ENCODE measurements around the gene VSIR. TPM values are rescaled to one million over a fixed set of nuclear protein-coding genes. Genes with fewer than 3 reads are reported as not detected.

VSIR gene
- total RNA-seq, 1 experiment from 2014 or later, result 18.5 TPM

DNA sequence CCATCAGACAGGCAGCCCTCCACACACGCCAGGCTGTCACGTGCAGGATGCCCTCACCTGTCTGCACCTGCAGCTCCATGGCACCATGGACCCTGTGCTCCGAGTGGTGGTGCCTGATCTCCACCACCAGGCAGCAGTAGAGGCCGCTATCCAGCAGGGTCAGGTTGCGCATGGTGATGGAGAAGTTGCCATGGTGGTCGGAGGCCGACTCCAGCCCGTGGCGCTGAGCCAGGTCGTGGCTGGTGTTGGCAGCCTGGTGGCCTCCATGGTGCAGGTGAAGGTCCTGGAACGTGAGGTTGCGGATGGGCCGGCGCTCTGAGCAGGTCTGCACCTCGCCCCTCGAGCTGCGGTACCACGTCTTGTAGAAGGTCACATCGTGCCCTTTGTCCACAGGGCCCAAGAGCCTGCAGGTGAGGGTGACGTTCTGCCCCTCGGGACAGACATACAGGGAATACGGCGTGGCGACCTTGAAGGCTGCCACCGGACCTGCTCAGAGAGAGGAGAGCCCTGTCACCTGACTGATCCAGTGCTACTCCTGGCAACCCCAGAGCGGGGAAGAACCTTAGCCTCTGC, 11.7 kb downstream of the VSIR start:
- no TSS peak for BruUV-seq (replicated peaks)
- no peak for DNase-seq (ENCODE audit: low read depth, low spot score)
- H3K9me2 ChIP-seq (ENCODE audit: insufficient read depth), result no peaks in the 10 kb centered on the region
- H3K9me3 ChIP-seq (ENCODE audit: control insufficient read depth in 1 of 2, insufficient read depth in 1 of 2, low read depth in 1 of 2, low read length in 2 of 2), result no peaks in the 10 kb centered on the region
- H3K4me1 ChIP-seq (ENCODE audit: control insufficient read depth in 1 of 2, insufficient read depth in 2 of 2, low read length in 2 of 2), result peaks cover 32 to 76% of the 10 kb centered on the region in 2 experiments
- H3K27me3 ChIP-seq (ENCODE audit: insufficient read depth, low read length), result no peaks in the 10 kb centered on the region
- ATAC-seq, result peak; percentile 48
- 0 out of 2 replicates have a peak, but pooled peaks cover 3% of the 10 kb centered on the region for H3K79me2 ChIP-seq (ENCODE audit: insufficient read depth, low read length)
- POLR2A ChIA-PET, result no interaction called here
- intact Hi-C loops (cut with micrococcal nuclease), result no loop called here
- no peak overlapping the region for H3K9ac ChIP-seq (ENCODE audit: low read length)
- CTCF ChIA-PET, result interaction anchor here (0.8 kb wide), 1 partner anchor 65 kb away, joined by 3 read pairs; no protein-coding TSS in a partner anchor
- H3K27ac ChIP-seq (ENCODE audit: low read depth, low read length), result no peak overlapping the region
- H3K36me3 ChIP-seq (ENCODE audit: control insufficient read depth in 1 of 2, insufficient read depth in 2 of 2, low read length in 2 of 2), result no peaks in the 10 kb centered on the region
- peak; percentile 38 for TF ChIP-seq RAD21 (IDR thresholded peaks at IDR 0.05; ENCODE audit: low read depth)
- TF ChIP-seq, protein P1, sequence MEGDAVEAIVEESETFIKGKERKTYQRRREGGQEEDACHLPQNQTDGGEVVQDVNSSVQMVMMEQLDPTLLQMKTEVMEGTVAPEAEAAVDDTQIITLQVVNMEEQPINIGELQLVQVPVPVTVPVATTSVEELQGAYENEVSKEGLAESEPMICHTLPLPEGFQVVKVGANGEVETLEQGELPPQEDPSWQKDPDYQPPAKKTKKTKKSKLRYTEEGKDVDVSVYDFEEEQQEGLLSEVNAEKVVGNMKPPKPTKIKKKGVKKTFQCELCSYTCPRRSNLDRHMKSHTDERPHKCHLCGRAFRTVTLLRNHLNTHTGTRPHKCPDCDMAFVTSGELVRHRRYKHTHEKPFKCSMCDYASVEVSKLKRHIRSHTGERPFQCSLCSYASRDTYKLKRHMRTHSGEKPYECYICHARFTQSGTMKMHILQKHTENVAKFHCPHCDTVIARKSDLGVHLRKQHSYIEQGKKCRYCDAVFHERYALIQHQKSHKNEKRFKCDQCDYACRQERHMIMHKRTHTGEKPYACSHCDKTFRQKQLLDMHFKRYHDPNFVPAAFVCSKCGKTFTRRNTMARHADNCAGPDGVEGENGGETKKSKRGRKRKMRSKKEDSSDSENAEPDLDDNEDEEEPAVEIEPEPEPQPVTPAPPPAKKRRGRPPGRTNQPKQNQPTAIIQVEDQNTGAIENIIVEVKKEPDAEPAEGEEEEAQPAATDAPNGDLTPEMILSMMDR (IDR thresholded peaks at IDR 0.05 in 2 of 3, conservative IDR thresholded peaks at IDR 0.05 in 1 of 3; ENCODE audit: borderline replicate concordance in 1 of 3, insufficient read depth in 1 of 3, low read depth in 2 of 3, low read length in 2 of 3), result peak in 2 of 3 experiments; percentile 48 to 50; a peak in 3 of 6 replicates
- TF ChIP-seq, protein P2, sequence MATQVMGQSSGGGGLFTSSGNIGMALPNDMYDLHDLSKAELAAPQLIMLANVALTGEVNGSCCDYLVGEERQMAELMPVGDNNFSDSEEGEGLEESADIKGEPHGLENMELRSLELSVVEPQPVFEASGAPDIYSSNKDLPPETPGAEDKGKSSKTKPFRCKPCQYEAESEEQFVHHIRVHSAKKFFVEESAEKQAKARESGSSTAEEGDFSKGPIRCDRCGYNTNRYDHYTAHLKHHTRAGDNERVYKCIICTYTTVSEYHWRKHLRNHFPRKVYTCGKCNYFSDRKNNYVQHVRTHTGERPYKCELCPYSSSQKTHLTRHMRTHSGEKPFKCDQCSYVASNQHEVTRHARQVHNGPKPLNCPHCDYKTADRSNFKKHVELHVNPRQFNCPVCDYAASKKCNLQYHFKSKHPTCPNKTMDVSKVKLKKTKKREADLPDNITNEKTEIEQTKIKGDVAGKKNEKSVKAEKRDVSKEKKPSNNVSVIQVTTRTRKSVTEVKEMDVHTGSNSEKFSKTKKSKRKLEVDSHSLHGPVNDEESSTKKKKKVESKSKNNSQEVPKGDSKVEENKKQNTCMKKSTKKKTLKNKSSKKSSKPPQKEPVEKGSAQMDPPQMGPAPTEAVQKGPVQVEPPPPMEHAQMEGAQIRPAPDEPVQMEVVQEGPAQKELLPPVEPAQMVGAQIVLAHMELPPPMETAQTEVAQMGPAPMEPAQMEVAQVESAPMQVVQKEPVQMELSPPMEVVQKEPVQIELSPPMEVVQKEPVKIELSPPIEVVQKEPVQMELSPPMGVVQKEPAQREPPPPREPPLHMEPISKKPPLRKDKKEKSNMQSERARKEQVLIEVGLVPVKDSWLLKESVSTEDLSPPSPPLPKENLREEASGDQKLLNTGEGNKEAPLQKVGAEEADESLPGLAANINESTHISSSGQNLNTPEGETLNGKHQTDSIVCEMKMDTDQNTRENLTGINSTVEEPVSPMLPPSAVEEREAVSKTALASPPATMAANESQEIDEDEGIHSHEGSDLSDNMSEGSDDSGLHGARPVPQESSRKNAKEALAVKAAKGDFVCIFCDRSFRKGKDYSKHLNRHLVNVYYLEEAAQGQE (IDR thresholded peaks at IDR 0.05; ENCODE audit: low read depth), result no peak
- no peaks in the 10 kb centered on the region for H4K20me1 ChIP-seq (ENCODE audit: insufficient read depth)
- H2AFZ ChIP-seq (ENCODE audit: low read depth, low read length, poor library complexity, severe bottlenecking), result no peak overlapping the region
- RAD21 ChIA-PET (ENCODE audit: low non-redundant PET in 1 of 2, low total read pairs in 2 of 2, uncharacterized antibody in 2 of 2, unreplicated experiment in 2 of 2), result no interaction called here
- no peak overlapping the region for H3K4me3 ChIP-seq (replicated peaks in 1 of 2; ENCODE audit: low read depth in 1 of 2, low read length in 2 of 2)
- peak overlapping the region; percentile 25; the same call in 1 of the 2 replicates for H3K4me2 ChIP-seq (ENCODE audit: low read length)

Data from HCT116 (cell line).